GM12875 (cell line): ENCODE measurements around the gene CLDND2.

ENCODE experiments used
- H3K4me3 ChIP-seq: one replicate; pipeline ENCODE4 v1.5.1; 2011; ENCODE audit warnings: low read depth, low read length, control low read depth
- CTCF ChIP-seq: IDR thresholded peaks from 2 replicates; pipeline ENCODE4 v1.5.1; 2011; ENCODE audit warnings: low read depth, mild to moderate bottlenecking, control low read depth, inconsistent platforms, low read length, moderate library complexity, borderline replicate concordance; ENCODE audit not compliant: insufficient read depth

Gene CLDND2

DNA sequence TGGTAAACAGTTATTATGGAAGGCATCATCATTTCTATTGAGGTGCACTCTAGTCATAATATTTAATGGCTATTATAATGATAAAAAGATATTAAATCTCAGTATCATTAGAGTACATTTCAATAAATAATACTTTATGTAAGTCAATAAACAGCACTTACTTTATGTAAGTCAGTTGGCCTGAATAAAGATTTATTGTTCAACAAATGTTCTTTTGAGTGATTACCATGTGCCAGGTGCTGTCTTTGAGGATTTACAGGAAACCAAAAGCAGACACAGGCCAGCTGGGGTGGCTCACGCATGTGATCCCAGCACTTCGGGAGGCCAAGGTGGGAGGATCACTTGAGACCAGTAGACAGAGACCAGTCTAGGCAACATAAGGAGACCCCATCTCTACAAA, 8.6 kb upstream of the CLDND2 start:
- no peak for TF ChIP-seq CTCF
- no peak overlapping the region for H3K4me3 ChIP-seq

- TF ChIP-seq CTCF = no peak
- H3K4me3 ChIP-seq = no peak overlapping the region
Measured at GRCh38 chr19:51375504-51376221, 6.9 kb upstream of the CLDND2 start.

- peak within 1 kb of the TSS; percentile 19 for H3K4me3 ChIP-seq
- TF ChIP-seq CTCF = no peak
Measured at GRCh38 chr19:51372649-51373504, 4.1 kb upstream of the CLDND2 start, which contains the start of gene NKG7. TSS of gene NKG7 (minus strand) at chr19:51372654. CDS start at chr19:51372535, 119 bp downstream.

DNA sequence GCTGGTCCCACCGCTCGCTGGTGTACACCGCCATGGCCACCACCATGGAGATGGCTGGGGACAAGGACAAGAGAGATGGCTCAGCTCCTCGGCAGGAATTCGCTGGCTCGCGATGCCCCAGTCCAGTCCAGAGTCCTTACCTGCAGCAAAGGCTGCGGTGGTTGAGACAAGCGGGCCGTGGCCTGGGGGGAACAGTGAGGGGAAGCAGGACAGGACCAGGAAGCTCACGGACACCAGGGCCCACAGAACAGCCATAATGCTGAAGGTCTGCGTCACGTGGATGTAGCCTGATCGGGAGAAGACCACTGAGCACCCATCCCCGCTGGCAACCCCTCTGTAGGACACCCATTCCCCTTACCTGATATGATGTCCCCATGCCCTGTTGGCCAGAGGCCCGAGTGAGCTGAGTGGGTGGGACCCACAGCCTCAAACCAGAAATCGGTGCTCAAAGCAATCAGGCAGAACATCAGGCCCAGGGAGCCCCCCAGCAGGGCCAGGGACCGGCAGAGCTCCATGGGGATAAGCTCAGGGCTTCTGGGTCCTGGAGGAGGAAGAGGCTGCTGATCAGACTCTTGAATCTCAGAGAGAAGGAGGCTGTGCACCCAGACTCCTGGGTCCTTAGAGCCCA, 3.3 kb upstream of the CLDND2 start:
- peak overlapping the region; percentile 19 for H3K4me3 ChIP-seq
- TF ChIP-seq CTCF = no peak

DNA sequence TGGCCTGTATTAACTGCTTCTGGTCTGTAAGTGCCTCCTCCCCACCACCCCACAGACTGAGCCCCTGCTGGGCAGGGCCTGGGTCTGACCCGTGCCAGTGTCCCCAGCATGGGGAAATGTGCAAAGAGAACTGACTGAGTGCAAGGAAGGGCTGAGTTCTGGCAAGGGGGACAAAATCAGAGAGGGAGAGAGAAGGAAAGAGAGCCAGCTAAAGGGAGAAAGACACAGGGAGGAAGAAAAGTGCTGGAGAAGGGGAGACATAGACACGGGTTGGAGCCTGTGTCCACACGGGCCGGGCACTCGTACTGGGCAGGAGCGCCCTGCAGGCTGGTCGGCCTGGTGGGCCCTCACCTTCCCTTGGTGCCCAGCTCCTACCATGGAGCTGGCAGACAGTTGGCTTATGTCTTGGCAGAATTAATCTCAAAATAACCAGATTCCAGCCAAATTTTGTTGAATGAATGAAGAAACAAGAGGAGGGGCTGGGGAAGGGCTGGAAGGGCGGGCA, 2.4 kb upstream of the CLDND2 start:
- TF ChIP-seq CTCF = no peak
- H3K4me3 ChIP-seq = no peak overlapping the region

GRCh38 chr19:51370230-51370629, 1.4 kb upstream of the CLDND2 start:
- TF ChIP-seq CTCF = no peak

More at GRCh38 chr19:51370230-51370629, 1.4 kb upstream of the CLDND2 start:
- no peak overlapping the region for H3K4me3 ChIP-seq
